ENCODE results near the gene EFCAB6. TPM values are rescaled to one million over a fixed set of nuclear protein-coding genes. Genes with fewer than 3 reads are reported as not detected.
"Not testable (repeated sequence)": the region's sequence is repeated elsewhere in the genome, so short reads cannot be mapped to it uniquely, and the experiment has no call there.

EFCAB6 gene
- total RNA-seq, 1 experiment from 2014 or later: 0.52 TPM

DNA sequence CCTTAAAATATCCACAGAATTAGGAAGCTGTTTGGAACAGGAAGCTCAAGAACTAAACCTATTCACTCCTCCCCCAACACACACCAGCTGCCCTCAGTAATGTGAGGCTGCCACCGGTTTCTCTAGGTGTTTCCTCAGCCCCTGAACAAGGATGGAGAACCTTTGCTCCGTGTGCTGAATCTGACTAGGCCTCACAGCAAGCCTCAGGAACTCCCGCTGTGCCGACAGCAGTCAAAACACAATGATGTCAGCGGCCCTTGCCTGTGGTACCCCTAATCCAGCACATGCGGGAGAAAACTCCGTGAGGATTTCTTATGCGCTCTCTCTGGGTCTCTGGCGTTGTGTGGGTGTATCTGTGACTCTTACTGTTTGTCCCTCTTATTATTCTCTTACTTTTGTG lies 153.3 kb downstream of the EFCAB6 start:
- no TSS peak for BruUV-seq (replicated peaks)

DNA sequence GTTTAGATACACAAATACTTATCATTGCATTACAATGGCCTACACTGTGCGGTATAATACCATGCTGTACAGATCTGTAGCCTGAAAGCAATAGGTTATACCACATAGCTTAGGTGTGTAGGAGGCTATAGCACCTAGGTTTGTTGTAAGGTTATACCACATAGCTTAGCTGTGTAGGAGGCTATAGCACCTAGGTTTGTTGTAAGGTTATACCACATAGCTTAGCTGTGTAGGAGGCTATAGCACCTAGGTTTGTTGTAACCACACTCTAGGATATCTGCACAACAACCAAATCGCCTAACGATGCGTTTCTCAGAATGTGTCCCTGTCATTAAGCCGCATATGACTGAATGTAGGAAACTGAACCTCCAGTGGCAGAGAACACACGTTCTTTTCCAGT lies 155.5 kb downstream of the EFCAB6 start:
- POLR2A ChIA-PET; H3K4me2 ChIP-seq (ENCODE audit: low read length); CTCF ChIA-PET; DNase-seq (ENCODE audit: low read depth, low spot score); H4K20me1 ChIP-seq (ENCODE audit: insufficient read depth); H2AFZ ChIP-seq (ENCODE audit: low read depth, low read length, poor library complexity, severe bottlenecking); H3K4me1 ChIP-seq (ENCODE audit: control insufficient read depth in 1 of 2, insufficient read depth in 2 of 2, low read length in 2 of 2); BruUV-seq (replicated peaks); H3K9me3 ChIP-seq (ENCODE audit: control insufficient read depth in 1 of 2, insufficient read depth in 1 of 2, low read depth in 1 of 2, low read length in 2 of 2); H3K27ac ChIP-seq (ENCODE audit: low read depth, low read length); RAD21 ChIA-PET (ENCODE audit: low non-redundant PET in 1 of 2, low total read pairs in 2 of 2, uncharacterized antibody in 2 of 2, unreplicated experiment in 2 of 2); H3K79me2 ChIP-seq (ENCODE audit: insufficient read depth, low read length); intact Hi-C loops (cut with micrococcal nuclease); H3K4me3 ChIP-seq (replicated peaks in 1 of 2; ENCODE audit: low read depth in 1 of 2, low read length in 2 of 2); H3K36me3 ChIP-seq (ENCODE audit: control insufficient read depth in 1 of 2, insufficient read depth in 2 of 2, low read length in 2 of 2); ATAC-seq; H3K9ac ChIP-seq (ENCODE audit: low read length); H3K9me2 ChIP-seq (ENCODE audit: insufficient read depth): not testable (repeated sequence)
- peaks cover 14% of the 10 kb centered on the region for H3K27me3 ChIP-seq (ENCODE audit: insufficient read depth, low read length)

More for the DNA sequence above, 153.3 kb downstream of the EFCAB6 start:
- TF ChIP-seq SIN3A (IDR thresholded peaks at IDR 0.05; ENCODE audit: low read depth) (no peak), RAD21 (IDR thresholded peaks at IDR 0.05; ENCODE audit: low read depth) (no peak), ZNF274 (IDR thresholded peaks at IDR 0.05; ENCODE audit: low read depth, low read length) (no peak), EZH2phosphoT487 (IDR thresholded peaks at IDR 0.05; ENCODE audit: borderline replicate concordance) (no peak), JUND (IDR thresholded peaks at IDR 0.05) (no peak), CBX3 (IDR thresholded peaks at IDR 0.05; ENCODE audit: low read depth) (no peak), ELF1 (IDR thresholded peaks at IDR 0.05; ENCODE audit: borderline replicate concordance, low read depth) (no peak)
- ChIA-PET RAD21 (ENCODE audit: low non-redundant PET in 1 of 2, low total read pairs in 2 of 2, uncharacterized antibody in 2 of 2, unreplicated experiment in 2 of 2) (no interaction called here), POLR2A (no interaction called here), CTCF (no interaction called here)
- peaks cover 30% of the 10 kb centered on the region for H3K27me3 ChIP-seq (ENCODE audit: insufficient read depth, low read length)
- intact Hi-C loops (cut with micrococcal nuclease): no loop called here
- H3K36me3 ChIP-seq (ENCODE audit: control insufficient read depth in 1 of 2, insufficient read depth in 2 of 2, low read length in 2 of 2): no peaks in the 10 kb centered on the region
- no peaks in the 10 kb centered on the region for H3K9me3 ChIP-seq (ENCODE audit: control insufficient read depth in 1 of 2, insufficient read depth in 1 of 2, low read depth in 1 of 2, low read length in 2 of 2)
- ATAC-seq (no peak), DNase-seq (ENCODE audit: low read depth, low spot score) (no peak)
- no peaks in the 10 kb centered on the region for H3K9me2 ChIP-seq (ENCODE audit: insufficient read depth)
- H3K9ac ChIP-seq (ENCODE audit: low read length): no peak overlapping the region
- H3K79me2 ChIP-seq (ENCODE audit: insufficient read depth, low read length): no peaks in the 10 kb centered on the region
- no peaks in the 10 kb centered on the region for H4K20me1 ChIP-seq (ENCODE audit: insufficient read depth)
- H3K4me1 ChIP-seq (ENCODE audit: control insufficient read depth in 1 of 2, insufficient read depth in 2 of 2, low read length in 2 of 2): no peaks in the 10 kb centered on the region
- H2AFZ ChIP-seq (ENCODE audit: low read depth, low read length, poor library complexity, severe bottlenecking): no peak overlapping the region
- H3K4me3 ChIP-seq (replicated peaks in 1 of 2; ENCODE audit: low read depth in 1 of 2, low read length in 2 of 2): no peak overlapping the region
- no peak overlapping the region for H3K27ac ChIP-seq (ENCODE audit: low read depth, low read length)
- H3K4me2 ChIP-seq (ENCODE audit: low read length): no peak overlapping the region
